ENCODE measurements around the gene NLRP6.
A peak's percentile ranks its signal among the peaks of the same experiment; 100 is the strongest.

Gene NLRP6

GRCh38 chr11:282630-283360 is 4.6 kb downstream of the NLRP6 start:
- DNase-seq, result peak; percentile 61

- peak; percentile 61 for DNase-seq
Measured at GRCh38 chr11:283405-284104, 5.3 kb downstream of the NLRP6 start.

GRCh38 chr11:284105-285020 is 6.2 kb downstream of the NLRP6 start:
- peak; percentile 59 for DNase-seq

GRCh38 chr11:285021-285893 is 7.0 kb downstream of the NLRP6 start:
- peak; percentile 55 for DNase-seq

GRCh38 chr11:285894-286220 is 7.7 kb downstream of the NLRP6 start:
- no peak for DNase-seq

GRCh38 chr11:286977-287820 is 9.0 kb downstream of the NLRP6 start:
- DNase-seq, result peak; percentile 73

GRCh38 chr11:287821-288477 is 9.7 kb downstream of the NLRP6 start:
- DNase-seq, result peak; percentile 79

GRCh38 chr11:288478-289397 is 10.5 kb downstream of the NLRP6 start, which contains the start of gene PGGHG:
PGGHG (plus strand) TSS chr11:289126; CDS start chr11:289817, 691 bp downstream.
- DNase-seq, result peak; percentile 79

- DNase-seq, result peak; percentile 72
Measured at GRCh38 chr11:289398-289711, 11.1 kb downstream of the NLRP6 start.

GRCh38 chr11:289712-290620 is 11.8 kb downstream of the NLRP6 start:
- no peak for DNase-seq

GRCh38 chr11:290621-291231 is 12.5 kb downstream of the NLRP6 start:
- no peak for DNase-seq

- no peak for DNase-seq
Measured at GRCh38 chr11:291281-292210, 13.3 kb downstream of the NLRP6 start.

GRCh38 chr11:292211-293121 is 14.3 kb downstream of the NLRP6 start:
- DNase-seq, result no peak

GRCh38 chr11:293271-293851 is 15.2 kb downstream of the NLRP6 start:
- no peak for DNase-seq

- DNase-seq, result no peak
Measured at GRCh38 chr11:293852-294661, 15.8 kb downstream of the NLRP6 start.

Measured in activated CD8-positive, alpha-beta memory T cell treated with anti-CD3 and anti-CD28 coated beads for 24 hours (primary cell).